Central memory CD8-positive, alpha-beta T cell (primary cell): ENCODE data around the gene ITPK1.
A peak's percentile ranks its signal among the peaks of the same experiment; 100 is the strongest.

Experiments
- ATAC-seq: fragments of 150-1000 bp; cut with Tn5 transposase; replicated peaks from 2 replicates; pipeline ENCODE4 v1.10.0; 2022; ENCODE audit warnings: mild to moderate bottlenecking, moderate FRiP score, moderate number of reproducible peaks; ENCODE audit not compliant: poor library complexity, severe bottlenecking; ENCODE audit errors: extremely low read depth
- DNase-seq, 2 donors: peaks; one replicate each; pipeline ENCODE4 v3.0.0; 2021; ENCODE audit warnings: low spot score in 2 of 2
- H3K27ac Mint-ChIP-seq: one replicate; pipeline ENCODE4 v1.8.0; 2022; ENCODE audit warnings: low read depth, mild to moderate bottlenecking, moderate library complexity, mixed read lengths
- H3K27me3 Mint-ChIP-seq: one replicate; pipeline ENCODE4 v1.8.0; 2022; ENCODE audit warnings: mixed read lengths
- H3K36me3 Mint-ChIP-seq: one replicate; pipeline ENCODE4 v1.8.0; 2022; ENCODE audit warnings: mild to moderate bottlenecking, moderate library complexity, mixed read lengths; ENCODE audit not compliant: insufficient read depth
- H3K4me1 Mint-ChIP-seq: one replicate; pipeline ENCODE4 v1.8.0; 2022; ENCODE audit warnings: mixed read lengths
- H3K4me3 Mint-ChIP-seq: one replicate; pipeline ENCODE4 v1.8.0; 2022; ENCODE audit warnings: mild to moderate bottlenecking, moderate library complexity, mixed read lengths
- H3K9me3 Mint-ChIP-seq: one replicate; pipeline ENCODE4 v1.8.0; 2022; ENCODE audit warnings: mixed read lengths

ITPK1 gene

DNA sequence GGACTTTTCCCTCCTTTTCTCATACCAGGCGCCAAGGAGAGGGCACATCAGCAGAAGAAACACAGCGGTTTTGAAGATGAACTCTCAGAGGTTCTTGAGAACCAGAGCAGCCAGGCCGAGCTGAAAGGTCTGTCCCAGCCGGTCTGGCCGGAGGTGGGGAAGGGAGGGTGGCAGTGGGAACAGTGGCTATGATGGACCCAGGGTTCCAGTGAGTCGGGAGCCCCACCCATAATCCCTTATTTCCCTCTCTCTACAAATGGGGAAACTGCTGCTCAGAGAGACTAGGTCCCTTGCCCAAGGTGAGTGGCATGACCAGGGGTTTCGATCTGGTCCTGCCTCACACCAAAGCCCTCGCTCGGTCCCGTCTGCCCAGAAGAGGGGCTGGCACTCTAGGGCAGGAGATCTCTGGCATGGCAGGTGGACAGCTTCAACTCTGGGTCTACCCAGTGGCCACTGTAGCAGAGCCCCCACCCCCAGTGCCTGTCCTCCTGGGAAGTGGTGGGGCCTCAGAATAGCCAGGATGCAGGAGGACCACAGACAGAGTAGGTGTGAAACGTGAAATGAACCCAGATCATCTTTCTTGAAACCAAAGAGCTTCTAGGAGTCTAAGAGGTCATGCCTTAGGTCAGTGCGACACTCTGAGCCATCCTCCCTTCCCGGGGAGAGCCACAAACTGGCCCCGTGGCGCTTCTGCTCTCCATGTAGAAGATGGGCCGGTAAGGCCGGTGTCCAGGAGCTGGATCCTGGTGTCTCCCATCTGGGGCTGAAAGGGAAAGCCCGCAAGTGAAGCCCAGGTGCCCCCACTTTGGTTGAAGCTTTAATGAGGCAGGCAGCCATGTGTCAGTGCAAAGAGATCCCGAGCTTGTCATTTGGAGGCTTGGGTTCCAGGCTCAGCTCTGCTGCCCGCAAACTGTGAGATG is 185.8 kb downstream of the ITPK1 start:
- Mint-ChIP-seq H3K4me3 (no peak overlapping the region), H3K27ac (no peak overlapping the region), H3K27me3 (peaks cover 17% of the 10 kb centered on the region), H3K9me3 (no peaks in the 10 kb centered on the region), H3K36me3 (peaks cover 8% of the 10 kb centered on the region), H3K4me1 (no peaks in the 10 kb centered on the region)
- DNase-seq (no peak), ATAC-seq (no peak)

DNA sequence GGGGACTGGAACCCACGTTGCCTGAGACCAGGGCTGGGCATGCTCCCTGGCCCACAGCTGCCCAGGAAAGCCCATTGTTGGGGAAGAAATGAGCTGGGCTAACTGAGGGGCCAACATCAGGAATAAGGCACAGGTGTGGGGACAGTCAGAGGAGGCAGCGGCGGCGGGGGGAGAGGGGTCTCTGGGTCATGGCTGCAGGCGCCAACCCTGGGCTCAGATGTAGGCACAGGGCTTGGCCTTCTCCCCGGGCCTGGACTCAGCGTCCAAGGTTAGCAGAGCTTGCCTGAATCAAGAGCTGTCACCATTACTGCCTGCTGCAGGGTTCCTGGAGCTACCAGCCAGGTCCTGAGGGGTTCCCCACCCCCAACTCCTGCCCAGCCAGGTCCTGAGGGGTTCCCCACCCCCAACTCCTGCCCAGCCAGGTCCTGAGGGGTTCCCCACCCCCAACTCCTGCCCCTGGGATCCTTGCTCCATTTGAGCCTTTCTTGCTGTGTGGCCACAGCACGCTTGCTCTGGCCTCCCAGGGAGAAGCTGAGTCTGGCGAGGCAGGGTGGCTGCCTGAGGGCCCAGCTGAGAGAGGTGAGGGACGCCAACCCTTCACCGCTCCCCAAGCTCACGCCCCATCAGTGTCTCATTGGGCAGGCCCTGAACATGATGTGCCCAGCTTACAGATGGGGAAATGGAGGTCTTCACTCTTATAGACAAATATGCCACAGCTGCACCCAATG is 186.6 kb downstream of the ITPK1 start:
- H3K27ac Mint-ChIP-seq = no peak overlapping the region
- H3K4me1 Mint-ChIP-seq = no peaks in the 10 kb centered on the region
- H3K4me3 Mint-ChIP-seq = no peak overlapping the region
- H3K27me3 Mint-ChIP-seq = peaks cover 25% of the 10 kb centered on the region
- no peak for DNase-seq
- no peaks in the 10 kb centered on the region for H3K9me3 Mint-ChIP-seq
- ATAC-seq = no peak
- H3K36me3 Mint-ChIP-seq = peaks cover 9% of the 10 kb centered on the region

DNA sequence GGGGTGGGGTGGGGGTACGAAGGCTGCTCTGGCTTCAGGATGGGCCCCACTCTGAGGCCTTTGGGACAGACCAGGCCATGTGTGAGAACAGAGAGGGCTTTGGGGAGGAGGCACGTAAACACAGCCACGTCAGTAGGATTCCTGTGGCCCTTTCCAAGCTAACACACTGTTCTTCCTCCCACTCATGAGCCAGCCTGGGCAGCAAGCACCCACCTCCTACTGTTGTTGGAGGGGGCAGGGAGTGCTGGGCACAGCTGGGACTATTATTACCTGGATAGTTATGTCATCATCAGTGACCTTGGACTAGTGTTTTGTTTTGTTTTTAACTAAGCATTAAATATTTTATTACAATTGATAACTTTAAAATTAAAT is 187.5 kb downstream of the ITPK1 start:
- Mint-ChIP-seq H3K4me1 (no peaks in the 10 kb centered on the region), H3K27ac (no peak overlapping the region), H3K36me3 (peaks cover 10% of the 10 kb centered on the region), H3K9me3 (no peaks in the 10 kb centered on the region), H3K4me3 (no peak overlapping the region), H3K27me3 (peaks cover 30% of the 10 kb centered on the region)
- ATAC-seq (no peak), DNase-seq (no peak)

DNA sequence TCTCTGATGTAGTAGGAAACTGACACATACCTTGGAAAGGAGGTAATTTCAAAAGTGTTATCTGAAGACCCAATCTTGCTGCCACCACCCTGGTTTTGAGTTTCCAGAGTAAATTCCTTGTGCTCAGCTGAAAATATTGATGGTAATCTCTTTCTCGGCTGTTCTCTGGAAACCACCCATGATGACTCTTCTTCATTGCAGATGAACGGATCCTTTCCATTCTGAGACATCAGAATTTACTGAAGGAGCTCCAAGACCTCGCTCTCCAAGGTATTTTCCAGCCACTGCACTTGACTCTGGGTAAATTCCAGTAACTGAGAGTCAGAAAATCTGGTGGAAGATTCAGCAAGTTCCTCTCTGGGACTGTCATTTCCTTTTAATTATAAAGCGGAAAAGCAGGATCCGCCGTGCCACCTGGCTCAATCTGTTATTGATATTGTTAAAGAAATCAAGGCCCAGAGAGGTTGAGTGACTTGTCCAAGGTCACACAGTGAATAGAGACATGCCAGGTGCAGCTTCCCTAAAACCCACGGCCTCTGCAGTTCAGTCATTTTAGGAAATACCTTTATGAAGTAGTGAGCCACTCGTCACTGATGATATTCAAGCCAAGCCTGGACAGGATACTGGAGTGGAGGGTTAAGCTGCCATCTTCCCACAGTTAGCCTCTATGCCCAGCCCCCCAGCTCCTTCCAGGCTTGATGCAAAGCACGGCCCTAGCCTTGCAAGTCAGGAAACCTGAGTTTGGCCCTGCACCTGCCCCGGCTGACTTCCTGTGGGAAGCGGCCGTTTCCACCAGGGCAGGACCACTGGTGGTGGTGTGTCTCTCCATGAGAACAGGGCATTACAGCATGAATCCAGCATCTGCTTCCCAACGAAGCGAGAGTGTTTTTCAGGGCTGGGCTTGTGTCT is 188.1 kb downstream of the ITPK1 start:
- H3K27me3 Mint-ChIP-seq = peaks cover 32% of the 10 kb centered on the region

DNA sequence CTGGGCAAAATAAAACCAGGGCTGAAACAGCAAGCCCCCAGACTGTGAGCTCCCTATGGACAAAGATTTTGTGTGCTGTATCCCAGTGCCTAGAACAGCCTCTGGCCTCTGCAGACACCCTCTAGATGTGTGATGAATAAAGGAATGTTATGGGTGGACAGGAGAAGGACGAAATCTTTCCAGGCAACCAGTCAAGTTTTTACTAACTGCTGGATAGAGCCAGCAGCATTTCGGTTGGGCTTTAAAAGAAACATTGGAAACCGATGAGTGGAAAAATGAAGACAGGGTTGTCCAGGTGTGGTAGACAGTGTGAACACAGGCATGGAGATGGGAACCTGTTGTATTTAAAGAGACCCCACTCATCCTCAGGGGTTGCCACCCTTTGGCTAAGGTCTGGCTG is 188.8 kb downstream of the ITPK1 start:
- H3K27ac Mint-ChIP-seq = no peak overlapping the region

More for the DNA sequence above, 188.1 kb downstream of the ITPK1 start:
- peaks cover 10% of the 10 kb centered on the region for H3K36me3 Mint-ChIP-seq
- no peak overlapping the region for H3K4me3 Mint-ChIP-seq
- no peaks in the 10 kb centered on the region for H3K9me3 Mint-ChIP-seq
- H3K27ac Mint-ChIP-seq = no peak overlapping the region
- ATAC-seq (no peak), DNase-seq (no peak)
- H3K4me1 Mint-ChIP-seq = no peaks in the 10 kb centered on the region

DNA sequence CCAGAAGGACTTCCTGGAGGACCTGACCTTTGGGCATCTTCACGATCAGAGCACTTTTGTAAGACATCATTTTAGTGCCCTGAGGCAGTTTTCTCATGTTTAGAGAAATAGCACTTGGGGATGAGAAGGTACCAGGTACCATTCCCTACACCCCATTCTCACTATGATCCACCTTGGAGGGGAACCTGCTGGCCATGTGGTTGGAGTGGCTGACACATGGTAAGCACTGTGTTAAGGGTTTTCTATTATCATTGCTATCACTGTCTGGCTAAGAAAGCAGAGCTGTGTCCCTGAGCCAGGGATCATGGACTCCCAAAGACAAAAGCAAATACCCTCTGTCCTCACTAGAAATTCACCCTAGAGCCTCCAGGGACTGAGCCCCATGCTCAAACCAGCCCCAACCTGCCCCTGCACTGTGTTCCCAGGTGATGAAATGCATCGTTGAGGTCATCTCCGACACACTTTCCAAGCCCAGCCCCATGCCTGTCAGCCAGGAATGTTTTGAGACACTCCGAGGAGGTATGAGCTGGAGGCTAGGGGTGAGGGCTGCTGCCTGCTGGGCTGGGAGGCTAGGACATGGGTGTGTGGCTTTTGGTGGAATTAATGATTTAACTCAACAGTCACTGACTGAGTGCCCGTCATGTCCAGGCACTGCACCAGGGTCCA is 189.4 kb downstream of the ITPK1 start:
- Mint-ChIP-seq H3K36me3 (peaks cover 12% of the 10 kb centered on the region), H3K27me3 (peaks cover 45% of the 10 kb centered on the region), H3K27ac (no peak overlapping the region), H3K9me3 (no peaks in the 10 kb centered on the region), H3K4me3 (no peak overlapping the region), H3K4me1 (no peaks in the 10 kb centered on the region)
- ATAC-seq (no peak), DNase-seq (no peak)

More for the DNA sequence above, 188.8 kb downstream of the ITPK1 start:
- no peak for ATAC-seq
- Mint-ChIP-seq H3K4me3 (no peak overlapping the region), H3K9me3 (no peaks in the 10 kb centered on the region), H3K27me3 (peaks cover 39% of the 10 kb centered on the region), H3K36me3 (peaks cover 12% of the 10 kb centered on the region), H3K4me1 (no peaks in the 10 kb centered on the region)
- DNase-seq = no peak

DNA sequence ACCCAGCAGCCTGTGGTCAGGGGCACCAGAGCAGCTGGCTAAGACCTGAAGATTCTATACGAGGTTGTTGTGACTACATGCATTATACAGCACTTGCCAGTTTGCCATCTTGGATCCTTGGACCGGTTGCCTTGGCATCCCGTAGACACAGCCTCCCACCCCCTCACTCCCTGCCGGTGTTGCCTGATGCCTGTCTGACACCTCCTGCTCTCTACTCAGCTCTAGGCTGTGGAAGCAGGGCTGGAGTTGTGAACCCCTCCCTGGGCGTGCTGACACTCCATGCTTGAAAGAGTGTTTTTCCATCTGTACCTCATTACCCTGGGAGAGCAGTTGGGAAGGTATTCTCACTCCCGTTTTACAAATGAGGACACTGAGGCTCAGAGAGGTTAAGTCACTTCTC is 190.3 kb downstream of the ITPK1 start:
- Mint-ChIP-seq H3K27ac (no peak overlapping the region), H3K9me3 (no peaks in the 10 kb centered on the region), H3K27me3 (peaks cover 52% of the 10 kb centered on the region), H3K36me3 (peaks cover 10% of the 10 kb centered on the region), H3K4me1 (no peaks in the 10 kb centered on the region), H3K4me3 (no peak overlapping the region)
- ATAC-seq = no peak
- no peak for DNase-seq

DNA sequence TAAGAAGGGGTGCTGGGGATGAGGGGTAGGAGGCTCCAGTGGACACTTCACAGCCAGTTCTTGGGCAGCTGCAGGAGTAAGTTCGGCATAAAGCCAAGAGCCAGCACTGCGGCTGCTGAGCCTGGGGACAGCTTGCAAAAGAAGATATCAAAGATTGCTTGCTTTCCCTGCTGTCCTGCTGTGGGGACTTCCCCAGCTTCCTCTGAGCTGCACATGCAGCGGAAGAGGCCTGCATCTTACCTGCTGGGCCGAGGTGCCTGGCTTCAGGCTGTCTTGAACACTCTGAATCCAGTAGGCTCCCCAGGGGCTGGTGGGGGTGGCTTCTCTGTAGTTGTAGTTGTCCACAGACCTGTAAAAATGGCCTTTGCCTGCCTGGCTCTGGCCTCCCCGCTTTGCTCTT is 191.5 kb downstream of the ITPK1 start:
- Mint-ChIP-seq H3K27ac (no peak overlapping the region), H3K27me3 (peaks cover 52% of the 10 kb centered on the region), H3K4me1 (no peaks in the 10 kb centered on the region), H3K9me3 (no peaks in the 10 kb centered on the region), H3K36me3 (peaks cover 9% of the 10 kb centered on the region), H3K4me3 (no peak overlapping the region)
- DNase-seq (no peak), ATAC-seq (no peak)

DNA sequence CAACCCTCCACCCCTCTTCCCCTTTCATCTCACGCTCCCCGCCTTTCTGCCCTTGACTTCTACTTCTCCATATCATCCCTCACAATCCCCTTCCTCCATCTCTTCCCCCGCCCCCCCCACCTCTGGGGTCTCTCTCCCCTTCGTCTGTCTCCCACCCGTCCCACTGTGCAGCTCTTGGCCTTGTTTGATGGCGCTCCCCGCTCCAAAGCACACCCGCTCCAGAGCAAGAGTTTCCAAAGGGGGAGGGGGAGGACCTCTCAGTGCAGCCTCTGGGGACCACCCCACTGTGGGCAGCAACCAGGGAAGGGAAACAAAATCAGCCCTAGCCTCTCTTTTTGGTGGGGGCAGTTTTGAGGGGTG is 192.0 kb downstream of the ITPK1 start:
- DNase-seq = no peak
- H3K27me3 Mint-ChIP-seq = peaks cover 53% of the 10 kb centered on the region

DNA sequence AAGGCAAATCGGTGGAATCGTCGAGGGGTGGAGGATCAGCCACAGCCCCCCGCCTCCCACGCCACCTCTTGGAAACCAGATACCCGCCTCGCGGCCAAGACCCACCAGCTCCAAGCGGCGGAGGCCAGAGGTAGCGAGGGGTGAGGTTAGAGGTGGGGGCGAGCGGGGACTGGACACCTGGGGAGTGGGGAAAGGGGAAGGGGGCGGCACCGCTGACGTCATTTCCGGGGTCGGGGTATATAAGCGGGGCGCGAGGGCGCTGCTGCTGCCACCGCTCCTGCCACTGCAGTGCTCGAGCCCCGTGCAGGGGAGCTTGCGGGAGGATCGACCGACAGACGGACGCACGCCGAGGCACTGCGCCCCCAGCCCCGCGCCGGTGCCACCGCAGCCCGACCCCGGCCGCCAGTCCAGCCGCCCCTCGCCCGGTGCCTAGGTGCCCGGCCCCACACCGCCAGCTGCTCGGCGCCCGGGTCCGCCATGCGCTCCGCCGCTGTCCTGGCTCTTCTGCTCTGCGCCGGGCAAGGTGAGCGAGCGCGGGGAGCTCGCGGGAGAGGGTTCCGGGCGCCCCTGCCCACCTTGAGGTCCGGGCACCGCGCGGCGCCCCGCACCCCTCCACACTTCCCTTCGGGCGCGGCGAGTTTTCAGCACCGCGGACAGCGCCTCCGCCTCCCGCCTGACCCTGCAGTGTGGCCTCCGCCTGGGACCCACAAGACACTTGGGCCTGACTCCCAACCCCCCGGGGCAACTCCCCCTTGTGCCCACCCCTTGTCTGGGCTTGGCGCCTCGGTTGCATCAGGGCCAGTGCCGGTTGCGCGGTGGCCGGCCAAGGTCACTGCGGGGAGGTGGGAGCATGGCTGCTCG is 192.6 kb downstream of the ITPK1 start, which contains the start of gene CHGA:
Gene CHGA (plus strand): TSS at position 268 of the 861 bp plus-strand sequence. CDS start 210 bp downstream, at position 478.
- DNase-seq (peak in 1 of 2 donors; percentile 19), ATAC-seq (peak; percentile 28)
- H3K4me3 Mint-ChIP-seq = no peak within 1 kb of the TSS
- H3K9me3 Mint-ChIP-seq = no peaks in the 10 kb centered on the region
- H3K4me1 Mint-ChIP-seq = no peaks in the 10 kb centered on the region
- H3K36me3 Mint-ChIP-seq = peaks cover 11% of the 10 kb centered on the region
- H3K27ac Mint-ChIP-seq = peak within 1 kb of the TSS; percentile 41
- peaks cover 59% of the 10 kb centered on the region for H3K27me3 Mint-ChIP-seq

More for the DNA sequence above, 192.0 kb downstream of the ITPK1 start:
- no peaks in the 10 kb centered on the region for H3K9me3 Mint-ChIP-seq
- H3K27ac Mint-ChIP-seq = no peak overlapping the region
- no peak for ATAC-seq
- peaks cover 11% of the 10 kb centered on the region for H3K36me3 Mint-ChIP-seq
- H3K4me3 Mint-ChIP-seq = no peak overlapping the region
- H3K4me1 Mint-ChIP-seq = no peaks in the 10 kb centered on the region

DNA sequence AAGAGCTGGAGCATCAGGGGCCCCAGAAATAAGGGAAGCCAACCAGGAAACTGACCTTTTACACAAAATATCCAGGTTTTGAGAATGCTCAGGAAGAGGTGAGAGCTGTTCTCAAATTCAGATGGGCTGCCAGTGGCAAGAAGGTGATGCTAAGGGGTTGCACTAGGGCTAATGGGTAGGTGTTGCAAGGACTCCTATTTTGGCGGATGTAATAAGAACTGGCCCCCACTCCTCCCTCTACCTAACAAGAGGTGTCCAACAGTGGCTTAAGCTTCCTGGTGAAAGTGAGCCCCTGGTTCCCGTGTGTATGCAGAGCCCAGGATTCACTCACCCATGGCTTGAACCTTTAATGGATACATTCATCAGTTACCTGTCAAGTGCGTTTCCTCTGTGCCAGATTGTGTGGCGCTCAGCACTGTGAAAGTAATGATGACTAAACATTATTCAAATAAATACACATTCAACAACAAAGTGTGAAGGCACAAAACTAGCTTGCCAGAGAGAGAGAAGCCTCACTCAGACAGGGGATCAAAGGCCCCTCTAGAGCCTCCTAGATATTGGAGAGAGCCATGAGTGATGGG is 193.5 kb downstream of the ITPK1 start:
- peak overlapping the region; percentile 41 for H3K27ac Mint-ChIP-seq
- H3K4me3 Mint-ChIP-seq = no peak overlapping the region
- H3K27me3 Mint-ChIP-seq = peaks cover 68% of the 10 kb centered on the region
- peaks cover 11% of the 10 kb centered on the region for H3K36me3 Mint-ChIP-seq
- H3K9me3 Mint-ChIP-seq = no peaks in the 10 kb centered on the region
- DNase-seq = no peak
- no peaks in the 10 kb centered on the region for H3K4me1 Mint-ChIP-seq
- no peak for ATAC-seq
